Thyroid gland (tissue), 4 donors: Measurements from ENCODE around the gene CXCR6. TPM values are rescaled to one million over a fixed set of nuclear protein-coding genes. Genes with fewer than 3 reads are reported as not detected.
A peak's percentile ranks its signal among the peaks of the same experiment; 100 is the strongest.

ENCODE experiments used
- DNase-seq, 2 donors: peaks; one replicate each; pipeline ENCODE4 v3.0.0-alpha.2; 2019
- H3K27ac ChIP-seq, 3 donors: fragments of 200-600 bp; sonication (generic); 1 replicate in 2 of 3; 2 replicates in 1 of 3; pipeline ENCODE4 v1.5.1; 2016 to 2019; ENCODE audit warnings: mild to moderate bottlenecking in 1 of 3, moderate library complexity in 1 of 3
- H3K27me3 ChIP-seq: fragments of 200-600 bp; sonication (generic); one replicate; pipeline ENCODE4 v1.5.1; 2019
- H3K36me3 ChIP-seq, 2 donors: fragments of 200-600 bp; sonication (generic); one replicate each; pipeline ENCODE4 v1.5.1; 2016 to 2019
- H3K4me1 ChIP-seq, 2 donors: fragments of 200-600 bp; sonication (generic); one replicate each; pipeline ENCODE4 v1.5.1; 2017 to 2019
- H3K4me3 ChIP-seq, 3 donors: fragments of 200-600 bp; sonication (generic); replicated peaks in 1 of 3; 1 replicate in 2 of 3; 2 replicates in 1 of 3; pipeline ENCODE4 v1.5.1; 2016; ENCODE audit warnings: mild to moderate bottlenecking in 1 of 3
- H3K9me3 ChIP-seq: fragments of 200-600 bp; sonication (generic); one replicate; pipeline ENCODE4 v1.5.1; 2017
- POLR2A ChIP-seq, 2 donors: fragments of 450-650 bp; IDR thresholded peaks; one replicate each; pipeline ENCODE4 v1.6.1; 2017; ENCODE audit warnings: antibody characterized with exemption in 2 of 2, mild to moderate bottlenecking in 2 of 2, moderate library complexity in 1 of 2
- WGBS, 2 donors: methylation state at CpG; one replicate each; pipeline ENCODE4 v1.1.5; 2017; 5-methylcytosine and 5-hydroxymethylcytosine counted together
- intact Hi-C: fragments of 100-400 bp; cut with DNase I; formaldehyde crosslinking; loops from one replicate; pipeline ENCODE4 v1.15.1; 2023
- total RNA-seq, 4 donors: library from RNA; depleted of rRNA; stranded (reverse); fragments of >200 nt; gene quantifications; one replicate each; pipeline ENCODE4 v1.2.3, GENCODE V29; 2016
- TF ChIP-seq, protein P1 (sequence below), 6 experiments: fragments of 200-600 bp in 3 of 6; fragments of 450-650 bp in 3 of 6; sonication (generic) in 3 of 6; IDR thresholded peaks; one replicate each; pipeline ENCODE4 v1.5.1; 2016 to 2019; ENCODE audit warnings: antibody characterized with exemption in 6 of 6, mild to moderate bottlenecking in 2 of 6, inconsistent platforms in 1 of 6, moderate library complexity in 1 of 6

The CXCR6 gene
- 1 to 10 TPM; 2.1 to 4.4 (median 3.4) TPM for total RNA-seq

DNA sequence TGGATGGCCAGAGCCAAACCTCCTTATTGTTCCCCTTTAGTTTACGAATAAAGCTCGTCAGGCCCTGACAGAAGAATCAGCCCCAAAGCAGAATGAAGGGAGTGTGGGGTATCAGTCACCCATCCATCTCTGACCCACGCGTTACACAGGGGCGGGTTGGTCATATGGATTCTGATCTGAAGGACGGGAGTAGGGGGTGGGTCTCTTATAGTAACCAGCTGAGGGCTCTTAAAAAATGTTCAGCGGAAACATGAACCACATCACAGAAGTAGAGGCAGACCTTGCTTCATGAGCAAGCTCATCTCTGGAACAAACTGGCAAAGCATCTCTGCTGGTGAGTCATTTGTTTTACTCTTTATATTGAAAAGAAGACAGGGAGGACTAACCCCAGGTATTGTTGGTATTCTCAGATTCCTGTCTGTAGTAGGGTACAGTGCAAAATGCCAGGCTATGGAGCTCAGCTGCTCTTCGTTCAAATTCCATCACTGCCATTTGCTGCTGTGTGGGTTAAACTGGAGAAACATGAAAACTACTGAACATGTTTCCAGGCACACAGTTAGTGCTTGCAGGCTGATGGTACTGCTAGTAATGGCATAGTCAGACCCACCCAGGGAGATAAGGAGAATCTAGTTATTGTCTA lies at the start of gene CXCR6:
Gene CXCR6 (plus strand): TSS at position 258 of the 640 bp plus-strand sequence. CDS start 3,018 bp downstream, outside the sequence.
- intact Hi-C loops: no loop called here
- H3K27me3 ChIP-seq: no peaks in the 10 kb centered on the region
- peak within 1 kb of the TSS in 1 of 3 donors; percentile 67 for H3K27ac ChIP-seq
- H3K4me3 ChIP-seq: no peak within 1 kb of the TSS
- H3K9me3 ChIP-seq: no peaks in the 10 kb centered on the region
- peaks cover 9 to 13% of the 10 kb centered on the region in 2 donors for H3K36me3 ChIP-seq
- DNase-seq: no peak
- 89 to 95% methylated on average over 8 of the region's 8 CpGs for WGBS, 2 donors
- no peak for TF ChIP-seq POLR2A (IDR thresholded peaks at IDR 0.05)
- TF ChIP-seq, protein P1, sequence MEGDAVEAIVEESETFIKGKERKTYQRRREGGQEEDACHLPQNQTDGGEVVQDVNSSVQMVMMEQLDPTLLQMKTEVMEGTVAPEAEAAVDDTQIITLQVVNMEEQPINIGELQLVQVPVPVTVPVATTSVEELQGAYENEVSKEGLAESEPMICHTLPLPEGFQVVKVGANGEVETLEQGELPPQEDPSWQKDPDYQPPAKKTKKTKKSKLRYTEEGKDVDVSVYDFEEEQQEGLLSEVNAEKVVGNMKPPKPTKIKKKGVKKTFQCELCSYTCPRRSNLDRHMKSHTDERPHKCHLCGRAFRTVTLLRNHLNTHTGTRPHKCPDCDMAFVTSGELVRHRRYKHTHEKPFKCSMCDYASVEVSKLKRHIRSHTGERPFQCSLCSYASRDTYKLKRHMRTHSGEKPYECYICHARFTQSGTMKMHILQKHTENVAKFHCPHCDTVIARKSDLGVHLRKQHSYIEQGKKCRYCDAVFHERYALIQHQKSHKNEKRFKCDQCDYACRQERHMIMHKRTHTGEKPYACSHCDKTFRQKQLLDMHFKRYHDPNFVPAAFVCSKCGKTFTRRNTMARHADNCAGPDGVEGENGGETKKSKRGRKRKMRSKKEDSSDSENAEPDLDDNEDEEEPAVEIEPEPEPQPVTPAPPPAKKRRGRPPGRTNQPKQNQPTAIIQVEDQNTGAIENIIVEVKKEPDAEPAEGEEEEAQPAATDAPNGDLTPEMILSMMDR (IDR thresholded peaks at IDR 0.05): no peak
- peaks cover 19 to 24% of the 10 kb centered on the region in 2 donors for H3K4me1 ChIP-seq

- DNase-seq: no peak
- H3K9me3 ChIP-seq: no peaks in the 10 kb centered on the region
- 74 to 82% methylated on average over 6 of the region's 6 CpGs for WGBS, 2 donors
Measured at GRCh38 chr3:45894015-45894414, 49.2 kb upstream of the CXCR6 start.

DNA sequence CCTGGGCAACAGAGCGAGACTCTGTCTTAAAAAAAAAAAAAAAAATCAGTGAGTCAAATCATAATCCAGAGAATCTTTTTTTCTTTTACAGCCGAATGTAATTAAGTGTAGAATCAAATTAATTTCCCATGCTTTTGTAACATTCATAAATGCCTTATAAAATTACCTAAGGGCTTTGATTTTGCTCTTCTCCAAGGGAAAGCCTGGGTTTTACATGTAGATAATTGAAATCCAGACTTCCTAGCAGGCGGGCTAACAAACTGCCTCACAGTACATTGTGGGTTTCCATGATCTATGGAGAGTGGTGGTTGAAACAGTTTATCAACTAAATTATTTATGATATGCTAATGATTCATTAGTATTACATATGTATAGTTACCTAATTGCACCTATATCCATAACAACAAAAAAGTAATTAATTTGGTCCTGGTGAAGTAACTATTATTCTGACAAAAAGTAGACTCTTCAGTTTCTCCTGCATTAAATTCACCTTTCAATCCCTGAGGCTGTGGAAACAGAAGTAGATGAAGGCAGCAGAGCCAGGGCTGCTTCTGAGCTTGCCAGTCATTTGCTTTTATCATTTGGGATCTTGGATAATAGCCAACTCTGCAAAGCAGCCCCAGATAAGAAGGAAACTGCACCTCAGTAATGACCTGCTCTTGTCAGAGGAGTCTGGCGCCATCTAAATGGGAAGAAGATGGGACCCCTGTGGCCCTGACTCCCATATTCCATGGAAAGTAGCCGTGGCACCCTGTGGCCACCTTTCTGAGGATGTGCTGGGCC lies 47.4 kb upstream of the CXCR6 start:
- TF ChIP-seq POLR2A (IDR thresholded peaks at IDR 0.05): no peak
- TF ChIP-seq, protein P1 (IDR thresholded peaks at IDR 0.05): no peak
- intact Hi-C loops: no loop called here
- no peak for DNase-seq
- Histone ChIP-seq H3K9me3 (no peaks in the 10 kb centered on the region), H3K36me3 (no peaks in the 10 kb centered on the region), H3K4me1 (no peaks in the 10 kb centered on the region), H3K27me3 (no peaks in the 10 kb centered on the region), H3K27ac (no peak overlapping the region), H3K4me3 (no peak overlapping the region)
- 91 to 93% methylated on average over 5 of the region's 5 CpGs for WGBS, 2 donors

More at GRCh38 chr3:45894015-45894414, 49.2 kb upstream of the CXCR6 start:
- no peaks in the 10 kb centered on the region for H3K36me3 ChIP-seq
- H3K27me3 ChIP-seq: no peaks in the 10 kb centered on the region
- peaks cover 3% of the 10 kb centered on the region in 2 donors for H3K4me1 ChIP-seq
- intact Hi-C loops: no loop called here
- H3K4me3 ChIP-seq: no peak overlapping the region
- TF ChIP-seq, protein P1 (IDR thresholded peaks at IDR 0.05): no peak
- no peak for TF ChIP-seq POLR2A (IDR thresholded peaks at IDR 0.05)
- no peak overlapping the region for H3K27ac ChIP-seq

GRCh38 chr3:45896956-45897355 lies 46.3 kb upstream of the CXCR6 start:
- Histone ChIP-seq H3K4me3 (no peak overlapping the region), H3K4me1 (no peaks in the 10 kb centered on the region), H3K27ac (no peak overlapping the region), H3K36me3 (no peaks in the 10 kb centered on the region), H3K9me3 (no peaks in the 10 kb centered on the region), H3K27me3 (no peaks in the 10 kb centered on the region)
- no peak for TF ChIP-seq POLR2A (IDR thresholded peaks at IDR 0.05)
- TF ChIP-seq, protein P1 (IDR thresholded peaks at IDR 0.05): no peak
- intact Hi-C loops: no loop called here
- no peak for DNase-seq
- WGBS, 2 donors: 78 to 84% methylated on average over 2 to 3 of the region's 3 CpGs

GRCh38 chr3:45904931-45905330 lies 38.3 kb upstream of the CXCR6 start:
- Histone ChIP-seq H3K4me3 (no peak overlapping the region), H3K27me3 (no peaks in the 10 kb centered on the region), H3K4me1 (no peaks in the 10 kb centered on the region), H3K36me3 (no peaks in the 10 kb centered on the region), H3K27ac (no peak overlapping the region), H3K9me3 (no peaks in the 10 kb centered on the region)
- no peak for DNase-seq
- intact Hi-C loops: no loop called here
- WGBS, 2 donors: 86 to 89% methylated on average over 3 of the region's 3 CpGs
- TF ChIP-seq, protein P1 (IDR thresholded peaks at IDR 0.05): no peak
- no peak for TF ChIP-seq POLR2A (IDR thresholded peaks at IDR 0.05)
